ENCODE data around the gene DSCAM. TPM values are rescaled to one million over a fixed set of nuclear protein-coding genes. Genes with fewer than 3 reads are reported as not detected.

The DSCAM gene
- total RNA-seq, 1 donor from 2014 or later: not detected

DNA sequence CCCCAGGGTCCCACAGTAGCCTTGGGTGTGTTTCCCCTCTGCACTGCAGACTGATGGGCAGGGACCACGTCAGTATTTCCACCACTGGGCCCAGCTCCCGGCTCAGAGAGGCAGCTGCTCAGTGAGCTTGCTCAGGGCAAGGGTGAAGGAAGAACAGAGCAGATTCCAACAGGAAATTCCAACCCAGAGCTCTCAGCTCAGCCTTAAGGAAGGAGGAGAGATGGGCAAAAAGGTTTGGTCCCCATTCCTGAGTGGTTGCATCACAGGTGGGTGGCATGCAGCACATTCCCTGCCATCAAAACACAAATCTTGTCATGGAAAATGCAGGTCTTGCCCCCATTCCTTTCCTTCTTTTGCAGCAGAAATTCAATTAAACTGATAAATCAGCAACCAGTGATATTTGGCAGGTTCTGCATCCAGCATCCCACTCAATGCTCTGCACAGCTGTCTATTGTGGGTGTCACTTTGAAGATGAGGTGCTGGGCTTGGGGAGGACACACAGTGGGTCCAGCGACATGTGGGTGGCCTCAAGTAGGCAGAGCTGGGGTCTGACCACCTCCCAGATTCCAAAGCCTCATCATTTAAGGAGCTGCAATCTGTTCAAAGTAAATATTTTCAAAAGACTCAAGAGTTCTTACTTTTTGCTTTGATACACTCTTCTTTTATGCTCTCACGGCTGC lies 315.4 kb downstream of the DSCAM start:
- no peak overlapping the region for H3K4me3 ChIP-seq
- H3K27me3 ChIP-seq: no peaks in the 10 kb centered on the region
- H3K9me3 ChIP-seq: peaks cover 0 to 7% of the 10 kb centered on the region in 2 donors
- no peak overlapping the region for H3K27ac ChIP-seq
- DNase-seq (ENCODE audit: low spot score in 2 of 2): no peak
- H3K4me1 ChIP-seq: no peaks in the 10 kb centered on the region
- H3K36me3 ChIP-seq: no peaks in the 10 kb centered on the region
- no peak for TF ChIP-seq CTCF (IDR thresholded peaks at IDR 0.05)
- intact Hi-C loops (cut with DNase I): no loop called here

- no peak for DNase-seq (ENCODE audit: low spot score in 2 of 2)
- intact Hi-C loops (cut with DNase I): no loop called here
- no peak overlapping the region for H3K4me3 ChIP-seq
- H3K36me3 ChIP-seq: no peaks in the 10 kb centered on the region
- TF ChIP-seq CTCF (IDR thresholded peaks at IDR 0.05): no peak
- peaks cover 0 to 7% of the 10 kb centered on the region in 2 donors for H3K9me3 ChIP-seq
- no peak overlapping the region for H3K27ac ChIP-seq
- no peaks in the 10 kb centered on the region for H3K27me3 ChIP-seq
- H3K4me1 ChIP-seq: no peaks in the 10 kb centered on the region
Observed at GRCh38 chr21:40531016-40531415, 315.9 kb downstream of the DSCAM start.

GRCh38 chr21:40517646-40518045 lies 329.3 kb downstream of the DSCAM start:
- intact Hi-C loops (cut with DNase I): no loop called here
- Histone ChIP-seq H3K36me3 (no peaks in the 10 kb centered on the region), H3K27me3 (no peaks in the 10 kb centered on the region), H3K4me3 (no peak overlapping the region), H3K27ac (no peak overlapping the region), H3K9me3 (no peaks in the 10 kb centered on the region), H3K4me1 (no peaks in the 10 kb centered on the region)
- TF ChIP-seq CTCF (IDR thresholded peaks at IDR 0.05): no peak
- no peak for DNase-seq (ENCODE audit: low spot score in 2 of 2)

- Histone ChIP-seq H3K9me3 (no peaks in the 10 kb centered on the region), H3K27ac (no peak overlapping the region), H3K27me3 (no peaks in the 10 kb centered on the region), H3K36me3 (no peaks in the 10 kb centered on the region), H3K4me3 (no peak overlapping the region), H3K4me1 (no peaks in the 10 kb centered on the region)
- intact Hi-C loops (cut with DNase I): no loop called here
- TF ChIP-seq CTCF (IDR thresholded peaks at IDR 0.05): no peak
- DNase-seq (ENCODE audit: low spot score in 2 of 2): no peak
Observed at GRCh38 chr21:40516335-40516734, 330.6 kb downstream of the DSCAM start.

DNA sequence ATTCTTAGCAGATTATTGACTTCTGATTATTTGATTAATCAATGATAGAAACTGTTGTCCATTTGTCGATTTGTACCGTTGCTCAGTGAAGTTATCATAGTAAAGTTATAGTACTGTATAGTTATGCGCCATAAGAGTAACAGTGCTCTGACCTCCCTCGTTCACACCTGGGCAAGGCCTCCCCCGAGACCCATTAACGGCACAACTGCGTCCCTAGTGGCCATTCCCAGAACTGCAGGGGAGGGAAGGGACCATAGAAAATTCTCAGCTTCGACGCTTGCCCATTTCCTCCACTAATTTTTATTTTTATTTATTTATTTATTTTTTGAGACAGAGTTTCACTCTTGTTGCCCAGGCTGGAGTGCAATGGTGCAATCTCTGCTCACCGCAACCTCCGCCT lies 334.4 kb downstream of the DSCAM start:
- H3K36me3 ChIP-seq: no peaks in the 10 kb centered on the region
- no peak for DNase-seq (ENCODE audit: low spot score in 2 of 2)
- H3K4me1 ChIP-seq: no peaks in the 10 kb centered on the region
- no peaks in the 10 kb centered on the region for H3K27me3 ChIP-seq
- no peak overlapping the region for H3K27ac ChIP-seq
- peak in 1 of 3 experiments; percentile 14 for TF ChIP-seq CTCF (IDR thresholded peaks at IDR 0.05)
- no peaks in the 10 kb centered on the region for H3K9me3 ChIP-seq
- no peak overlapping the region for H3K4me3 ChIP-seq
- intact Hi-C loops (cut with DNase I): no loop called here

DNA sequence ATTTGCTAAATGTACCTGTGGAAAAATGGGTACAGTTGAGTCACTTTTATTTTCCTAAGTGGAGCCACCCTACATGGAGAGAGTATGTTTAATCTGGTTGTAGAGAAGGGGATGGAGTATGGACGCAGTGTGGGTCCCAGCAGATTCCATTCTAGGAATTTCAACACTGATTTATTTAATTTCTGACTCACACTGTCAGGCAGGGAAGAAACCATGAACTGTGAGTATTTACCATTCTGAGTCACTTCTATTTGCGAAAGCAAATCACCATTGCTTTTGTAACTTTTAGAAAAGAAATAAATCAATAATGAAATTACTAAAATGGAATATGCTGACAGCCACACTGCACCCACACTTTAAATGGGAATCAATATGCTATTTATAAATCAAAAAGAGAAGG lies 339.0 kb downstream of the DSCAM start:
- intact Hi-C loops (cut with DNase I): no loop called here
- H3K27me3 ChIP-seq: no peaks in the 10 kb centered on the region
- TF ChIP-seq CTCF (IDR thresholded peaks at IDR 0.05): no peak

More for the DNA sequence above, 339.0 kb downstream of the DSCAM start:
- H3K27ac ChIP-seq: no peak overlapping the region
- no peaks in the 10 kb centered on the region for H3K9me3 ChIP-seq
- DNase-seq (ENCODE audit: low spot score in 2 of 2): no peak
- H3K4me1 ChIP-seq: no peaks in the 10 kb centered on the region
- no peaks in the 10 kb centered on the region for H3K36me3 ChIP-seq
- no peak overlapping the region for H3K4me3 ChIP-seq
